IMR-90 (cell line): Measurements from ENCODE around the gene SLIT1. TPM values are rescaled to one million over a fixed set of nuclear protein-coding genes. Genes with fewer than 3 reads are reported as not detected.

Source experiments
- ATAC-seq: fragments of 200-7000 bp; cut with Tn5 transposase; 2 replicates; pipeline ENCODE4 v1.9.1; 2020; ENCODE audit warnings: low read depth, mild to moderate bottlenecking, moderate library complexity
- BruUV-seq: library from RNA; stranded (reverse); fragments of 400-500 nt; replicated peaks from 2 replicates; lab custom pipeline; 2021; lab: Mats Ljungman, UMichigan
- CTCF ChIA-PET: fragments of 300-600 bp; formaldehyde crosslinking; extraction: SDS; loops from one replicate; lab custom pipeline; 2021; ENCODE audit warnings: antibody characterized with exemption; lab: Yijun Ruan, JAX
- POLR2A ChIA-PET: fragments of 300-600 bp; sonication (Branson Sonifier 250); formaldehyde crosslinking; loops from one replicate; lab custom pipeline; 2022; ENCODE audit warnings: antibody characterized with exemption; ENCODE audit not compliant: unreplicated experiment; lab: Charles Lee
- DNase-seq: peaks from one replicate; pipeline ENCODE4 v3.0.0; 2013
- H2AFZ ChIP-seq: replicated peaks from 2 replicates; pipeline ENCODE3; 2013; ENCODE audit warnings: low read length, mild to moderate bottlenecking; ENCODE audit not compliant: poor library complexity
- H2AK5ac ChIP-seq: 2 replicates; pipeline ENCODE4 v1.6.1; 2013; ENCODE audit warnings: low read depth, low read length, inconsistent platforms
- H2AK9ac ChIP-seq: replicated peaks from 2 replicates; pipeline ENCODE3; 2013; ENCODE audit warnings: mild to moderate bottlenecking, low read depth, low read length, moderate library complexity; ENCODE audit not compliant: poor library complexity
- H2BK120ac ChIP-seq: 2 replicates; pipeline ENCODE4 v1.6.1; 2013; ENCODE audit warnings: low read depth, low read length, inconsistent platforms
- H2BK15ac ChIP-seq: 3 replicates; pipeline ENCODE4 v1.6.1; 2013; ENCODE audit warnings: low read depth, low read length, inconsistent platforms
- H2BK20ac ChIP-seq: 2 replicates; pipeline ENCODE4 v1.6.1; 2013; ENCODE audit warnings: low read depth, mild to moderate bottlenecking, inconsistent platforms, low read length, moderate library complexity
- H2BK5ac ChIP-seq: 2 replicates; pipeline ENCODE4 v1.6.1; 2013; ENCODE audit warnings: mild to moderate bottlenecking, low read depth, low read length, inconsistent platforms; ENCODE audit not compliant: poor library complexity, severe bottlenecking
- H3K14ac ChIP-seq: replicated peaks from 2 replicates; pipeline ENCODE4 v1.6.1; 2013; ENCODE audit warnings: low read depth, low read length, inconsistent platforms
- H3K18ac ChIP-seq: 2 replicates; pipeline ENCODE4 v1.6.1; 2013; ENCODE audit warnings: low read depth, low read length, control low read depth
- H3K23ac ChIP-seq: 2 replicates; pipeline ENCODE4 v1.6.1; 2013; ENCODE audit warnings: low read depth, low read length, inconsistent platforms
- H3K27ac ChIP-seq: 2 replicates; pipeline ENCODE4 v1.5.1; 2013; ENCODE audit warnings: mild to moderate bottlenecking, control low read depth, low read length; ENCODE audit not compliant: insufficient read depth
- H3K27me3 ChIP-seq: 2 replicates; pipeline ENCODE4 v1.6.1; 2013; ENCODE audit warnings: low read length; ENCODE audit not compliant: control insufficient read depth, insufficient read depth
- H3K36me3 ChIP-seq: 2 replicates; pipeline ENCODE4 v1.6.1; 2013; ENCODE audit warnings: low read length, mixed read lengths; ENCODE audit not compliant: control insufficient read depth, insufficient read depth
- H3K4ac ChIP-seq: 2 replicates; pipeline ENCODE4 v1.6.1; 2013; ENCODE audit warnings: low read depth, low read length, inconsistent platforms
- H3K4me1 ChIP-seq: 2 replicates; pipeline ENCODE4 v1.6.1; 2013; ENCODE audit warnings: low read length, mixed read lengths; ENCODE audit not compliant: control insufficient read depth, insufficient read depth
- H3K4me2 ChIP-seq: 2 replicates; pipeline ENCODE4 v1.6.1; 2013; ENCODE audit warnings: low read depth, mild to moderate bottlenecking, control low read depth, low read length, moderate library complexity
- H3K4me3 ChIP-seq: 2 replicates; pipeline ENCODE4 v1.5.1; 2013; ENCODE audit warnings: low read depth, mild to moderate bottlenecking, control low read depth, low read length, moderate library complexity; ENCODE audit not compliant: insufficient read depth
- H3K56ac ChIP-seq: 2 replicates; pipeline ENCODE4 v1.6.1; 2013; ENCODE audit warnings: low read length, inconsistent platforms; ENCODE audit not compliant: insufficient read depth; ENCODE audit errors: extremely low read depth
- H3K79me1 ChIP-seq, 2 experiments: 2 replicates each; pipeline ENCODE4 v1.6.1; 2013; ENCODE audit warnings: low read length in 2 of 2, inconsistent platforms in 1 of 2, low read depth in 1 of 2
- H3K9ac ChIP-seq: 2 replicates; pipeline ENCODE4 v1.6.1; 2013; ENCODE audit warnings: low read depth, low read length, control low read depth
- H3K9me1 ChIP-seq: 2 replicates; pipeline ENCODE4 v1.6.1; 2013; ENCODE audit warnings: low read length, inconsistent platforms; ENCODE audit not compliant: insufficient read depth
- H3K9me3 ChIP-seq: 2 replicates; pipeline ENCODE4 v1.6.1; 2013; ENCODE audit warnings: low read length; ENCODE audit not compliant: control insufficient read depth, insufficient read depth
- H4K20me1 ChIP-seq: 2 replicates; pipeline ENCODE4 v1.6.1; 2013; ENCODE audit warnings: low read length, inconsistent platforms; ENCODE audit not compliant: insufficient read depth
- H4K5ac ChIP-seq: 2 replicates; pipeline ENCODE4 v1.6.1; 2013; ENCODE audit warnings: mild to moderate bottlenecking, low read depth, low read length, control low read depth
- H4K8ac ChIP-seq, 2 experiments: 2 replicates each; pipeline ENCODE4 v1.6.1; 2013; ENCODE audit warnings: low read depth in 2 of 2, low read length in 2 of 2, control low read depth in 1 of 2, inconsistent platforms in 1 of 2
- H4K91ac ChIP-seq: 2 replicates; pipeline ENCODE4 v1.6.1; 2013; ENCODE audit warnings: low read depth, low read length, inconsistent platforms; ENCODE audit not compliant: insufficient read depth
- BHLHE40 ChIP-seq: fragments of 150-350 bp; IDR thresholded peaks from 2 replicates; pipeline ENCODE4 v1.6.1; 2016; ENCODE audit warnings: mild to moderate bottlenecking, low read depth, low read length
- CEBPB ChIP-seq: IDR thresholded peaks from 2 replicates; pipeline ENCODE4 v1.6.1; 2012; ENCODE audit warnings: low read depth, low read length, improper control_type of control experiment
- CHD1 ChIP-seq: IDR thresholded peaks from 2 replicates; pipeline ENCODE4 v1.6.1; 2012; ENCODE audit warnings: low read depth, low read length, improper control_type of control experiment
- CTCF ChIP-seq: conservative IDR thresholded peaks from 2 replicates; pipeline ENCODE4 v1.5.1; 2012; ENCODE audit warnings: mild to moderate bottlenecking, low read depth, low read length, improper control_type of control experiment
- FOS ChIP-seq: fragments of 150-350 bp; IDR thresholded peaks from 2 replicates; pipeline ENCODE4 v1.6.1; 2016; ENCODE audit warnings: low read depth, low read length
- MAFK ChIP-seq: IDR thresholded peaks from 2 replicates; pipeline ENCODE4 v1.6.1; 2012; ENCODE audit warnings: low read depth, low read length, improper control_type of control experiment
- MAZ ChIP-seq: IDR thresholded peaks from 2 replicates; pipeline ENCODE4 v1.6.1; 2012; ENCODE audit warnings: low read depth, mild to moderate bottlenecking, low read length, improper control_type of control experiment, moderate library complexity, borderline replicate concordance
- MXI1 ChIP-seq: IDR thresholded peaks from 2 replicates; pipeline ENCODE4 v1.6.1; 2012; ENCODE audit warnings: low read depth, mild to moderate bottlenecking, low read length, moderate library complexity, borderline replicate concordance
- NFE2L2 ChIP-seq: fragments of 150-350 bp; IDR thresholded peaks from 2 replicates; pipeline ENCODE4 v1.6.1; 2016; ENCODE audit warnings: low read depth, mild to moderate bottlenecking, low read length
- POLR2A ChIP-seq: IDR thresholded peaks from 2 replicates; pipeline ENCODE4 v1.6.1; 2012; ENCODE audit warnings: mild to moderate bottlenecking, low read depth, low read length
- RAD21 ChIP-seq: IDR thresholded peaks from 2 replicates; pipeline ENCODE4 v1.6.1; 2012; ENCODE audit warnings: low read length, improper control_type of control experiment
- RCOR1 ChIP-seq: IDR thresholded peaks from 2 replicates; pipeline ENCODE4 v1.6.1; 2012; ENCODE audit warnings: mild to moderate bottlenecking, low read length, improper control_type of control experiment; ENCODE audit not compliant: insufficient replicate concordance
- RFX5 ChIP-seq: IDR thresholded peaks from 2 replicates; pipeline ENCODE4 v1.8.0; 2012; ENCODE audit warnings: low read depth, mild to moderate bottlenecking, low read length, moderate library complexity
- SMC3 ChIP-seq: fragments of 150-350 bp; IDR thresholded peaks from 2 replicates; pipeline ENCODE4 v1.6.1; 2016; ENCODE audit warnings: low read depth, mild to moderate bottlenecking, antibody characterized with exemption, low read length, moderate library complexity
- WGBS, 2 experiments: methylation state at CpG; one replicate each; pipeline versions ENCODE4 v1.1.5 to v1.1.7; 2013; ENCODE audit warnings: missing lambda C conversion rate in 2 of 2; ENCODE audit not compliant: insufficient read length in 1 of 2; ENCODE audit errors: extremely low coverage in 2 of 2; 5-methylcytosine and 5-hydroxymethylcytosine counted together
- dilution Hi-C: fragments of 300-500 bp; cut with HindIII; formaldehyde crosslinking; loops from one replicate; pipeline ENCODE4 v1.14.3; 2018; ENCODE audit warnings: low sequenced_read_pairs; ENCODE audit not compliant: unreplicated experiment
- in situ Hi-C: fragments of 300-500 bp; cut with MboI; formaldehyde crosslinking; loops from 3 replicates; pipeline ENCODE4 v1.14.3; 2019; ENCODE audit warnings: low sequenced_read_pairs, inconsistent platforms, mixed read lengths
- intact Hi-C: fragments of 100-400 bp; cut with micrococcal nuclease; formaldehyde crosslinking; loops from 2 replicates; pipeline ENCODE4 v1.10.0; 2022
- polyA plus RNA-seq, 3 experiments: library from polyadenylated mRNA; depleted of rRNA; stranded (reverse); fragments of >200 nt; gene quantifications; 2 replicates each; pipeline ENCODE4 v1.2.3, GENCODE V29; 2012; ENCODE audit warnings: low replicate concordance in 1 of 3
- total RNA-seq: library from RNA; depleted of rRNA; stranded (reverse); fragments of >200 nt; gene quantifications from 2 replicates; pipeline ENCODE4 v1.2.3, GENCODE V29; 2012
- TF ChIP-seq, protein P1 (sequence below): fragments of 150-350 bp; IDR thresholded peaks from 2 replicates; pipeline ENCODE4 v1.6.1; 2016; ENCODE audit warnings: low read depth, mild to moderate bottlenecking, low read length, moderate library complexity, borderline replicate concordance
- TF ChIP-seq, protein P2 (sequence below): fragments of 150-350 bp; IDR thresholded peaks from 2 replicates; pipeline ENCODE4 v1.6.1; 2017; ENCODE audit warnings: mild to moderate bottlenecking, antibody characterized with exemption, low read length, low read depth

The SLIT1 gene
- total and polyA plus RNA-seq, 2 of the 4 experiments (the other 2 are of a cell fraction) = under 0.01 TPM

- Histone ChIP-seq H3K23ac (no peak overlapping the region), H3K4me2 (no peak overlapping the region), H3K27ac (no peak overlapping the region), H3K4me3 (no peak overlapping the region), H3K79me1 (no peaks in the 10 kb centered on the region), H2BK20ac (no peak overlapping the region), H3K9me3 (no peaks in the 10 kb centered on the region), H3K4ac (no peak overlapping the region), H4K5ac (no peak overlapping the region), H2BK15ac (no peak overlapping the region), H2AFZ (no peak overlapping the region), H3K36me3 (no peaks in the 10 kb centered on the region), H2AK9ac (no peak overlapping the region), H3K4me1 (no peaks in the 10 kb centered on the region), H3K18ac (no peak overlapping the region), H3K56ac (no peak overlapping the region), H4K20me1 (no peaks in the 10 kb centered on the region), H3K27me3 (peaks cover 58% of the 10 kb centered on the region), H2AK5ac (no peak overlapping the region), H2BK5ac (no peak overlapping the region), H3K9me1 (no peaks in the 10 kb centered on the region), H3K14ac (no peak overlapping the region), H3K9ac (no peak overlapping the region), H2BK120ac (no peak overlapping the region), H4K91ac (no peak overlapping the region), H4K8ac (no peak overlapping the region)
- in situ Hi-C loops = no loop called here
- ChIA-PET POLR2A (interaction anchor here (0.6 kb wide), 1 partner anchor 25 kb away, joined by 3 read pairs; no protein-coding TSS in a partner anchor), CTCF (no interaction called here)
- DNase-seq (no peak), ATAC-seq (no peak)
- dilution Hi-C loops = no loop called here
- TF ChIP-seq, protein P1, sequence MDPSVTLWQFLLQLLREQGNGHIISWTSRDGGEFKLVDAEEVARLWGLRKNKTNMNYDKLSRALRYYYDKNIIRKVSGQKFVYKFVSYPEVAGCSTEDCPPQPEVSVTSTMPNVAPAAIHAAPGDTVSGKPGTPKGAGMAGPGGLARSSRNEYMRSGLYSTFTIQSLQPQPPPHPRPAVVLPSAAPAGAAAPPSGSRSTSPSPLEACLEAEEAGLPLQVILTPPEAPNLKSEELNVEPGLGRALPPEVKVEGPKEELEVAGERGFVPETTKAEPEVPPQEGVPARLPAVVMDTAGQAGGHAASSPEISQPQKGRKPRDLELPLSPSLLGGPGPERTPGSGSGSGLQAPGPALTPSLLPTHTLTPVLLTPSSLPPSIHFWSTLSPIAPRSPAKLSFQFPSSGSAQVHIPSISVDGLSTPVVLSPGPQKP = no peak
- TF ChIP-seq, protein P2, sequence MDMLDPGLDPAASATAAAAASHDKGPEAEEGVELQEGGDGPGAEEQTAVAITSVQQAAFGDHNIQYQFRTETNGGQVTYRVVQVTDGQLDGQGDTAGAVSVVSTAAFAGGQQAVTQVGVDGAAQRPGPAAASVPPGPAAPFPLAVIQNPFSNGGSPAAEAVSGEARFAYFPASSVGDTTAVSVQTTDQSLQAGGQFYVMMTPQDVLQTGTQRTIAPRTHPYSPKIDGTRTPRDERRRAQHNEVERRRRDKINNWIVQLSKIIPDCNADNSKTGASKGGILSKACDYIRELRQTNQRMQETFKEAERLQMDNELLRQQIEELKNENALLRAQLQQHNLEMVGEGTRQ = no peak
- no peak for TF ChIP-seq CTCF
- TF ChIP-seq CEBPB = no peak
- no peak for TF ChIP-seq MAZ
- TF ChIP-seq BHLHE40 = no peak
- TF ChIP-seq NFE2L2 = no peak
- no peak for TF ChIP-seq RFX5
- TF ChIP-seq SMC3 = no peak
- TF ChIP-seq CHD1 = no peak
- no peak for TF ChIP-seq RCOR1
- no peak for TF ChIP-seq POLR2A
- TF ChIP-seq MXI1 = no peak
- no peak for TF ChIP-seq RAD21
- no peak for TF ChIP-seq MAFK
- TF ChIP-seq FOS = no peak
- no CpG with 5 or more reads among the region's 5 CpGs for WGBS, 2 experiments
- BruUV-seq = no TSS peak
- intact Hi-C loops = no loop called here
These were observed 78.2 kb downstream of the SLIT1 start for GRCh38 chr10:97107551-97107950.
